Thyroid gland (tissue), 4 donors: ENCODE measurements around the gene POLD2.

Experiments
- POLR2A ChIP-seq, 2 donors: fragments of 450-650 bp; IDR thresholded peaks; one replicate each; pipeline ENCODE4 v1.6.1; 2017; ENCODE audit warnings: antibody characterized with exemption in 2 of 2, mild to moderate bottlenecking in 2 of 2, moderate library complexity in 1 of 2
- TF ChIP-seq, protein P1 (sequence below), 6 experiments: fragments of 200-600 bp in 3 of 6; fragments of 450-650 bp in 3 of 6; sonication (generic) in 3 of 6; IDR thresholded peaks; one replicate each; pipeline ENCODE4 v1.5.1; 2016 to 2019; ENCODE audit warnings: antibody characterized with exemption in 6 of 6, mild to moderate bottlenecking in 2 of 6, inconsistent platforms in 1 of 6, moderate library complexity in 1 of 6

DNA sequence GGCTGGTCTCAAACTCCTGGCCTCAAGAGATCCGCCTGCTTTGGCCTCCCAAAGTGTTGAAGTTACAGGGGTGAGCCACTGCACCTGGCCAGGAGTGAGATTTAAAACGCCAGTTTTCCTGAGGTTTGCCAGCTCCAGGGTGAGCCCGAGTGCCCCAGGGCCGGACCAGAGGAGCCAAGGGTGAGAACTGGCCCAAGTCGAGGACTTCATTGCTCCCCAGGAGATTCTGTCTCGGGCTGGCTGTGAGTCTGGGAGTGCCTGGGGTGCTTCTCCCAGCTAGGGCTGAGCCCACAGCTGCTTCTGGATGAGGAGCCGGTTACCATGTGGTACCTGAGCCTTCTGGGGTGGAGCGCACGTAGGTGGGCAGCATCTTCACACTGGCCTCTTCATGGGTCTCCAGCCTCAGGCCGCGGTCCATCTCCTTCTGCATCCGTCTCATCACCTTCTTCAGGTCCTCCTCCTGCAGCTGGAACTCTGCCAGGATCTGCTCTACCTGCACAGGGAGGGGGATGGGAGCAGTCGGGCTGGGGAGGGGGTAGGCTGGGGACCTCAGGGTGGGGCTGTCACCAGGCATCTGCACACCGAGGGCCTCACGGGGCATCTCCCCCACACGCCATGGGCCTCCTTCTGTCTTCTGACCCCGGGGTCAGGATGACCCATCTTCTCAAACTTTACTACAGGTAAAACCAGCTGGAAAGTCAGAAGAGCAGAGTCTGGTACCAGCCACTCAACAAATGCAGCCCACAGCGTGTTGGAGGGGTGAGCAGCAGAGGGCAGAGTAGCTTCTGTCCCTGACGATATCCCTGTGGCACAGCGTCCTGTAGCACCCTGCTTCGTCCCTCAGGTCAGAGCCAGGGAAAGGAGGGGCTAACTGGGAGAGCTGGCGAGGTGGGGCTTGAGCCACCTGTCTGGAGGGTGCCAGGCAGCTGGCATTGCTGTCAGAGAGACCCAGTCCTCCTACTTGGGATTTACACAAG lies 29.9 kb upstream of the POLD2 start:
- TF ChIP-seq POLR2A (IDR thresholded peaks at IDR 0.05) = no peak
- TF ChIP-seq, protein P1, sequence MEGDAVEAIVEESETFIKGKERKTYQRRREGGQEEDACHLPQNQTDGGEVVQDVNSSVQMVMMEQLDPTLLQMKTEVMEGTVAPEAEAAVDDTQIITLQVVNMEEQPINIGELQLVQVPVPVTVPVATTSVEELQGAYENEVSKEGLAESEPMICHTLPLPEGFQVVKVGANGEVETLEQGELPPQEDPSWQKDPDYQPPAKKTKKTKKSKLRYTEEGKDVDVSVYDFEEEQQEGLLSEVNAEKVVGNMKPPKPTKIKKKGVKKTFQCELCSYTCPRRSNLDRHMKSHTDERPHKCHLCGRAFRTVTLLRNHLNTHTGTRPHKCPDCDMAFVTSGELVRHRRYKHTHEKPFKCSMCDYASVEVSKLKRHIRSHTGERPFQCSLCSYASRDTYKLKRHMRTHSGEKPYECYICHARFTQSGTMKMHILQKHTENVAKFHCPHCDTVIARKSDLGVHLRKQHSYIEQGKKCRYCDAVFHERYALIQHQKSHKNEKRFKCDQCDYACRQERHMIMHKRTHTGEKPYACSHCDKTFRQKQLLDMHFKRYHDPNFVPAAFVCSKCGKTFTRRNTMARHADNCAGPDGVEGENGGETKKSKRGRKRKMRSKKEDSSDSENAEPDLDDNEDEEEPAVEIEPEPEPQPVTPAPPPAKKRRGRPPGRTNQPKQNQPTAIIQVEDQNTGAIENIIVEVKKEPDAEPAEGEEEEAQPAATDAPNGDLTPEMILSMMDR (IDR thresholded peaks at IDR 0.05) = no peak
